IMR-90 (cell line): Measurements from ENCODE around the gene CLTA.

ENCODE experiments used
- CTCF ChIP-seq: conservative IDR thresholded peaks from 2 replicates; pipeline ENCODE4 v1.5.1; 2012; ENCODE audit warnings: mild to moderate bottlenecking, low read depth, low read length, improper control_type of control experiment
- POLR2A ChIP-seq: IDR thresholded peaks from 2 replicates; pipeline ENCODE4 v1.6.1; 2012; ENCODE audit warnings: mild to moderate bottlenecking, low read depth, low read length

GRCh38 chr9:36193023-36193422 is 2.3 kb downstream of the CLTA start:
- no peak for TF ChIP-seq CTCF
- no peak for TF ChIP-seq POLR2A
